LoVo (cell line): ENCODE results near the gene BMF.
A peak's percentile ranks its signal among the peaks of the same experiment; 100 is the strongest.
"Not testable (repeated sequence)": the region's sequence is repeated elsewhere in the genome, so short reads cannot be mapped to it uniquely, and the experiment has no call there.

Experiments
- DNase-seq: peaks from one replicate; pipeline ENCODE4 v3.0.0-alpha.2; 2016; ENCODE audit warnings: low spot score

BMF gene

GRCh38 chr15:40128766-40129660, 20.3 kb upstream of the BMF start:
- no peak for DNase-seq

- DNase-seq = no peak
Measured at GRCh38 chr15:40125950-40126349, 17.3 kb upstream of the BMF start.

- not testable (repeated sequence) for DNase-seq
Measured at GRCh38 chr15:40124807-40125285, 16.2 kb upstream of the BMF start.

- not testable (repeated sequence) for DNase-seq
Measured at GRCh38 chr15:40124333-40124732, 15.7 kb upstream of the BMF start.

- DNase-seq = not testable (repeated sequence)
Measured at GRCh38 chr15:40123863-40124262, 15.2 kb upstream of the BMF start.

GRCh38 chr15:40122989-40123388, 14.3 kb upstream of the BMF start:
- not testable (repeated sequence) for DNase-seq

- no peak for DNase-seq
Measured at GRCh38 chr15:40121911-40122638, 13.4 kb upstream of the BMF start.

GRCh38 chr15:40118473-40118872, 9.8 kb upstream of the BMF start:
- peak; percentile 67 for DNase-seq

GRCh38 chr15:40115670-40116093, 7.0 kb upstream of the BMF start:
- no peak for DNase-seq

GRCh38 chr15:40115106-40115505, 6.4 kb upstream of the BMF start:
- not testable (repeated sequence) for DNase-seq

GRCh38 chr15:40114218-40114617, 5.5 kb upstream of the BMF start:
- DNase-seq = no peak

GRCh38 chr15:40112789-40113188, 4.1 kb upstream of the BMF start:
- no peak for DNase-seq

- DNase-seq = no peak
Measured at GRCh38 chr15:40111888-40112287, 3.2 kb upstream of the BMF start.

- no peak for DNase-seq
Measured at GRCh38 chr15:40110866-40111550, 2.3 kb upstream of the BMF start.

GRCh38 chr15:40108061-40108854, 421 bp downstream of the BMF start:
- no peak for DNase-seq

GRCh38 chr15:40106203-40107161, 2.2 kb downstream of the BMF start:
- DNase-seq = no peak

- no peak for DNase-seq
Measured at GRCh38 chr15:40105517-40106202, 3.0 kb downstream of the BMF start.

- peak; percentile 93 for DNase-seq
Measured at GRCh38 chr15:40104865-40105516, 3.7 kb downstream of the BMF start.

- DNase-seq = no peak
Measured at GRCh38 chr15:40104296-40104864, 4.3 kb downstream of the BMF start.
